Activated CD4-positive, alpha-beta memory T cell treated with anti-CD3 and anti-CD28 coated beads for 36 hours (primary cell): ENCODE measurements around the gene FIBCD1. TPM values are rescaled to one million over a fixed set of nuclear protein-coding genes. Genes with fewer than 3 reads are reported as not detected.

Source experiments
- CTCF ChIA-PET: fragments of 350-600 bp; sonication (Branson Sonifier 250); formaldehyde crosslinking; loops from one replicate; lab custom pipeline; 2021; ENCODE audit warnings: antibody characterized with exemption, inconsistent platforms; lab: Charles Lee
- POLR2A ChIA-PET: fragments of 350-600 bp; sonication (Branson Sonifier 250); formaldehyde crosslinking; loops from one replicate; lab custom pipeline; 2021; ENCODE audit warnings: antibody characterized with exemption; lab: Charles Lee
- DNase-seq: peaks from one replicate; pipeline ENCODE4 v3.0.0-alpha.2; 2020
- H3K27ac Mint-ChIP-seq: one replicate; pipeline ENCODE4 v1.8.0; 2021; ENCODE audit warnings: mixed read lengths
- H3K27me3 Mint-ChIP-seq: one replicate; pipeline ENCODE4 v1.8.0; 2021; ENCODE audit warnings: mixed read lengths
- H3K36me3 Mint-ChIP-seq: one replicate; pipeline ENCODE4 v1.8.0; 2021; ENCODE audit warnings: mixed read lengths
- H3K4me1 Mint-ChIP-seq: one replicate; pipeline ENCODE4 v1.8.0; 2021; ENCODE audit warnings: low read depth, mixed read lengths
- H3K4me3 Mint-ChIP-seq: one replicate; pipeline ENCODE4 v1.8.0; 2021; ENCODE audit warnings: mild to moderate bottlenecking, mixed read lengths
- H3K9me3 Mint-ChIP-seq: one replicate; pipeline ENCODE4 v1.8.0; 2021; ENCODE audit warnings: mixed read lengths
- intact Hi-C: fragments of 100-400 bp; cut with micrococcal nuclease; formaldehyde crosslinking; loops from one replicate; pipeline ENCODE4 v1.15.1; 2023
- total RNA-seq, 2 experiments: library from RNA; stranded (reverse); gene quantifications; one replicate each; pipeline ENCODE4 v1.2.3, GENCODE V29; 2021

FIBCD1 gene
- total RNA-seq, 2 experiments from 2014 or later, result not detected

DNA sequence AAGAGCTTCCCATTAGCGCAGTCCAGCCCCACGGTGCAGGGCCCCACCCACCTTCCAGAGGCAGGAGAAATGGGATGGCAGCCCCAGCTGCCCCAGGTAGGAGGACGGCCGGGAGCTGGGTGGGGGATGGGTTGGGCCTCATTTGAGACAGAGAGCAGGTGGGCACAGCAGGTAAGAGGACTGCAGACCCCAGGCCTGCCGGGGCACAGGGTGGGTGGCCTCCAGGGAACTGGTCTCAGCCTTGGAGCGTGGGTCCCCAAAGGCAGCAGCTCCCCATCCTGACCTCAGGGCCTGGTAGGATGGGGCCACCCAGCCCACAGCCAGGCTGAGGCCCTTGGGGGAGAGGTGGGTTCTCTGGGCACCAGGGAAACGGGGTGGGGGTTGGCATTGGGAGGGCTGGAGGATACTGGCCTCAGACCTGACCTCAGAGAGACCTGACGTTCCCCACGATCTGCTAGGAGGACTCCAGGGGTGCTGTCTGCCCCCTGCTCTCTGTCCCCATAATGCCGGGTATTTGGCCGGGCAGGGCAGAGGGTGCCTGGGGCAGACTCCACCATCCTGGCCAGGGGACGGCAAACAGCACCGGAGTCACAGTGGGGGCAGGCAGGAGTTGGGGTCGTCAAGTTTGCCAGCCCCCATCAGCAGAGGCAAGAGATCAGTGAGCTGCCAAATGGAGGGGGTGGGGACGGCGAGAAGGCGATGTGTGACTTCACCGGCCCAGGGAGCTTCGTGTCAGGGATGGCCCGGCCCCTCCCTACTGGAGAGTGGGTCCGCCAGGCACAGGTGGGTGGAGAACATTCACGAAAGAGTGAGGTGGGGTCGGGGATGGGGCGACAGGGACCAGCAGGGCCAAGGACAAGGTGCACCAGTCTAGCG, 35.6 kb downstream of the FIBCD1 start:
- H3K27me3 Mint-ChIP-seq, result peaks cover 2% of the 10 kb centered on the region
- H3K36me3 Mint-ChIP-seq, result no peaks in the 10 kb centered on the region
- no peaks in the 10 kb centered on the region for H3K9me3 Mint-ChIP-seq
- no peak overlapping the region for H3K4me3 Mint-ChIP-seq
- POLR2A ChIA-PET, result no interaction called here
- no peaks in the 10 kb centered on the region for H3K4me1 Mint-ChIP-seq
- H3K27ac Mint-ChIP-seq, result no peak overlapping the region
- CTCF ChIA-PET, result no interaction called here
- intact Hi-C loops, result no loop called here
- DNase-seq, result no peak

DNA sequence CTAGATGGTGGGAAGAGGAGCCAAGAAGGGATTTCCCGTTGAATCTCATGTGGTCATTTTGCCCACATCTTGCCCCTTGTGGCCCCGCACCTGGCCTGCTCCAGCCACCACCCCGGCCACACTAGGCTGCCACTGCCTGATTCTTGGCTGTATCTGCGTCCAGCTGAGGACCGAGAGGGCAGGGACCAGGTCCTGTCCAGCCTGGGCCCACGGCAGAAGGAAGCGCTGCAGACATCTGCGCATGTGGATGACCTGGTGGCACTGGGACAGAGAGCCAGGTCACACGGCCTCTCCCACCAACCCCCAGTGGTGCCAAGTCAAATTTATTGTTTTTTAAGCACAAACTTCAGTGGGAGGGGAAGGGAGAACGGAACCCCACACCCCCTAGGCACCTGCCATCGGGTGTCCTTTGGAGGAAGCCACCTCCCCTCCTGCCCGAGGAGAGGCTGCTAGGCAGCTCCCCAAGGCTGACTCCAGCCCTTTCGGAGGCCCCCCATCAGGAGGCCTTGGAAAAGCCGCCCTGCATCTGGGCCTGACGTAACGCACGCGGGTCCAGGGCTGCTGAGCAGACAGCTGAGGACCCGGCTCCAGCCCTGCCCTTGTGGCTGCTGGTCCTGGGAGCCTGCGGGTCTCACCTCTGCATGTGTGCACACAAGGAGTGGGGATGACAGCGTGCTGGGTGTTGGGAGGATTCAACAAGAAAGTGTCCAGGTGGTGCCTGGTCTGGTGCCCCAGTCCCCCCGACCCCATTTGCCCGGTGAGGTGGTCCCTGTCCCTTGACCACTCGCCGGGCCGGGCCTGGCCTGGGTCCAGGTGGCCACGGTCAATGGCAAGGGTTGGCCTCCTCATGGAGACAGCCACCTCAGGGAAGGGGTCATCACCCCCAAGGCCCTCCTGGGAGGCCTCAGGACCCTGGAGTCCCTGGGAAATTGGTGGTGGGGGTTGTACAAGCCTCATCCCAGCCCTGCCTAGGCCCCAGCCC, 36.6 kb downstream of the FIBCD1 start:
- CTCF ChIA-PET, result no interaction called here
- no peak for DNase-seq
- Mint-ChIP-seq H3K36me3 (no peaks in the 10 kb centered on the region), H3K4me3 (no peak overlapping the region), H3K27me3 (peaks cover 2% of the 10 kb centered on the region), H3K27ac (no peak overlapping the region), H3K9me3 (no peaks in the 10 kb centered on the region), H3K4me1 (no peaks in the 10 kb centered on the region)
- intact Hi-C loops, result no loop called here
- POLR2A ChIA-PET, result no interaction called here

DNA sequence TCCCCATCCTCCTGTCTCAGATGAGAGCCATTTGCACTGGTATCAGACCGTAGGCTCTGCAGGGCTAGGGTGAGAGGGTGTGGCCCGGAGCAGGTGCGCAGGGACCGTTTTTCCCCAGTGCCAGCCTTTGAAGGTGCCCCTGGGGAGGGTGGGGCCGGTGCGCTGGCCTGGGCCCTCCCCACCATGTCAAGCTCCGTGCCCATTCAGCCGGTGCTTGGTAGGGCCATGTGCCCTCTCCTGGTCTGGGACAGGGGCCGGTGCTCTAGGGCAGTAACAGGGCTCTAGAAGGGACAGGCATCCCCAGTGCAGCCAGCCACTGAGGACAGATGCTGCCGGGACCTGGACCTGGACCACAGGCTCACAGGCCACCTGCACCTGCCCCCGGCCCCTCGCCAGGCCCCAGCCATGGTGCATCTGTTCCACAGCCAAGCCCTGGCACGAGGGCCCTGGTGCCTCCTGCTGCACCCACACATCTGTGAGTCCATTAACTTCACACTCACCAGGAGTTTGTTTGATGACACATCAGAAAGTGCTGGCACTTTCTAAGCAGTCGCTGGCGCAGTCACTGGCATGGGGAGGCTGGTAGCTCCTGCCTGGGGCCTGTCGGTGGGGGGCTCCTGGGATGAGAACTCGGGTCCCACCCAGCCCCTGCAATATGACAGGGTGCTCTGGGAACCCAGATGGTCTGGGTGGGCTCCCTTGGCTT, 37.4 kb downstream of the FIBCD1 start:
- POLR2A ChIA-PET, result no interaction called here
- Mint-ChIP-seq H3K9me3 (no peaks in the 10 kb centered on the region), H3K4me1 (no peaks in the 10 kb centered on the region), H3K4me3 (no peak overlapping the region), H3K36me3 (no peaks in the 10 kb centered on the region), H3K27ac (no peak overlapping the region), H3K27me3 (peaks cover 2% of the 10 kb centered on the region)
- DNase-seq, result no peak
- CTCF ChIA-PET, result no interaction called here
- intact Hi-C loops, result no loop called here

DNA sequence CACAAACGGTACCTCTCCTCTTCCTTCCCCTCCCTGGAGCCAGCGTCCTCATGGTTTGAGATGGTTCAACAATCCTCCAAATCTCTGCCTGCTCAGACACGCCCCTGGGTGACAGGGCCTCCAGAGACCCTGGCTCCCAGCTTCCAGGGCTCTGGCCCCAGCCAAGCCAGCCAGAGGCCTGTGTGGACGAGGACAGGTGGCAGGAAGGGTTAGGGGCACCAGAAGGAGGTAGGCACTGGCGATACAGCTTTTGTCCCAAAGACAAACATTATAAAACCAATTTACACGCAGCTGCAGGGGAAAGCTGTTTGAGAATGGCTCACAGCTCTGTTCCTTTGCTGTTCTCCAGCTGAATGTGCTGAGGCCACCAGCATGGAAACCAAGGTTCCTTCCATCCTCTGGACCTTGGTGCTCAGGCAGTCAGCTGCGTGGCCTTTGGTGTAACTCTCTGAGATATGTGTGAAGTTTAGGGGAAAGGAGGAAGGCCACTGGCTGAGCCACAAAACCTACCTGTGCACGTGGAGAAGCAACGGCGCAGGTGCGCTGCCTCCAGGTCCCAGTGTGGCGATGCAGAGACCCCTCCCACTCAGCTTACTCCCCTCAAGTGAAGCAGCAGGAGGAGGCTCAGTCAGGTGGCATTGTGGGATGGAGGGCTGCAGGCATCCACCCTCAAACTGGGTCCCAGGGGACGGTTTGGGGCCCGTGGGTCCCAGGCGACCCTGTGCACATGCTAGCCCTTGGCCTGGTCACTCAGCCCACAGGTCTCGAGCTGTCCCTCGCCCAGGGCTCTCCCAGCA, 38.1 kb downstream of the FIBCD1 start:
- peaks cover 2% of the 10 kb centered on the region for H3K27me3 Mint-ChIP-seq
- ChIA-PET POLR2A (no interaction called here), CTCF (no interaction called here)
- H3K27ac Mint-ChIP-seq, result no peak overlapping the region
- intact Hi-C loops, result no loop called here
- no peaks in the 10 kb centered on the region for H3K36me3 Mint-ChIP-seq
- H3K4me1 Mint-ChIP-seq, result no peaks in the 10 kb centered on the region
- H3K4me3 Mint-ChIP-seq, result no peak overlapping the region
- no peaks in the 10 kb centered on the region for H3K9me3 Mint-ChIP-seq
- DNase-seq, result no peak

DNA sequence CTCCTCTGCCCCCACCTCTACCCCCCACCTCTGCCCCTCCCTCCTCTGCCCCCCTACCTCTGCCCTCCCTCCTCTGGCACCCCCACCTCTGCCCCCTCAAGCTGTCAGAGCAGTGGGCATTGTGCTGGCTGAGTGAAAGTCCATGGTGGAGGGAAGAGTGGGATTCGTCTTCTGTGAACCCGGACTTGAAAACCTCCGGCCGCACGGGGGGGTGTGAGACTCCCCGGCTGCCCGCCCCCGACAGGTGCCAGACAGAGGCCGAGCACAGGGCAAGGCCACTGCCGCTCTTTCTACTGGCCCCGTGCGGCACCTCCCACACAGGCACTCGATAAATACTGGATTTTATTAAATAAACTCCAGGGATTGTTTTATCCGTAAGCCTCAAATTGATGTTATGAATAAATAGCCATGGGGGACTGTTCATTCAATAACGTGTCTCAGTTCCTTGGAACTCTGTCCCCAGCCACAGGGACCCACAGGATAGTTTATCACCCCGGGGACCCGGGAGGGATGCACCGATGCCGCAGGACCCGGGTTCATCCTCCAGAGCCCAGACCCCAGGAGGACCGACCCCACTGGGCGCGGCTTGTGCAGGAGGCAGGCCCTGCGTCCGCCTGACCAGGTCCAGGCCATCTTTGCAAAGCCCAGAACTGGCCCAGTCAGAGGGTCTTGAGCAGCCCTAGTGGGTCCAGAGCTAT, 39.8 kb downstream of the FIBCD1 start:
- CTCF ChIA-PET, result no interaction called here
- intact Hi-C loops, result no loop called here
- H3K4me3 Mint-ChIP-seq, result no peak overlapping the region
- no peak overlapping the region for H3K27ac Mint-ChIP-seq
- H3K4me1 Mint-ChIP-seq, result no peaks in the 10 kb centered on the region
- no peak for DNase-seq
- POLR2A ChIA-PET, result no interaction called here
- H3K27me3 Mint-ChIP-seq, result peaks cover 2% of the 10 kb centered on the region
- no peaks in the 10 kb centered on the region for H3K9me3 Mint-ChIP-seq
- no peaks in the 10 kb centered on the region for H3K36me3 Mint-ChIP-seq

DNA sequence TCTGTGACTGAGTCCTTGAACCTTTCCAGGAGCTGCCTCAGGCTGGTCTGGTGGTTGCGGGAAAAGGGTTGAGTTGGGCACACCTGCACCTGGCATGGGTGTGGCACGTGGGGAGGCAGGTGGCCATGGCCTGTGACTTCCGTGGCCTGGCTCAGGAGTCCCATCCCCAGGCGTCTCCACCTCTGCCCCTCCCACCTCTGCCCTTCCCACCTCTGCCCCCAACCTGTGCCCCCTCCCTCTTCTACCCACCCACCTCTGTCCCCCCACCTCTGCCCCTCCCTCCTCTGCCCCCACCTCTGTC, 40.5 kb downstream of the FIBCD1 start:
- Mint-ChIP-seq H3K27ac (no peak overlapping the region), H3K36me3 (no peaks in the 10 kb centered on the region), H3K4me3 (no peak overlapping the region), H3K9me3 (no peaks in the 10 kb centered on the region), H3K4me1 (no peaks in the 10 kb centered on the region), H3K27me3 (peaks cover 2% of the 10 kb centered on the region)
- no peak for DNase-seq
- intact Hi-C loops, result no loop called here
- CTCF ChIA-PET, result no interaction called here
- POLR2A ChIA-PET, result no interaction called here

DNA sequence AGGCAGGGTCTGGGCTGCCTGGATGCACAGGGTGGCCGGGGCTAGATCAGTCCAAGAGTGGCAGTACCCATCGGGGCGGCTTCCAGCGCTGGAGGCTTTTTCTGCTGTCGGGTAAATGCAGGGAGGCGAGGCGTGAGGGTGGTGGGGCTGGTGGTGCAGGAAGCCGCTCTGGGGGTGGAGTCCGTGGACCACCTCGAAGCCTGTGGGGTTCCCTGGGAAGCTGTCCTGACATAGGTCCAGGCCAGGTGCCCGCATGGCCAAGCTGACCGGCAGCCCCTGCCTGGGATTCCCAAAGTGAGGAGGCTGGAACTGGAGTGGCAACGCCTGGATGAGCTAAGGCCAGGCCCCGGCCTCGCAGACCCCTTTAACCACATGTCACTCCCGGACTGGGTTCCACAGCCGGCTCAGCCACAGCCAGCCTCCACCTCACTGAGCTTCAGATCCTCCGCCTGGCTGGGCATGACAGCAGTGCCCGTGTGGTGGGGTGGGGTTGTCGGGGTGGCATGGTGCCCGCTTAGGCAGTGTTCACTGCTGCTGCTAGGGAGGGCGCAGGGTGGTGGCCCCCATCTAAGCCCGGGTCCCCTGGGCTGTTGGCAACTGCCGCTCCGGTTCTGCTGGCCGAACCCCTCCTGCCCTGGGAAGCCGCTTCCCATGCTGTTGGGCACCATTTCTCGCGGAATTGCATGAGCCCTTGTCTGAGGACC, 41.0 kb downstream of the FIBCD1 start:
- POLR2A ChIA-PET, result no interaction called here
- Mint-ChIP-seq H3K27me3 (peaks cover 2% of the 10 kb centered on the region), H3K4me1 (no peaks in the 10 kb centered on the region), H3K27ac (no peak overlapping the region), H3K36me3 (no peaks in the 10 kb centered on the region), H3K9me3 (no peaks in the 10 kb centered on the region), H3K4me3 (no peak overlapping the region)
- CTCF ChIA-PET, result no interaction called here
- intact Hi-C loops, result no loop called here
- DNase-seq, result no peak

DNA sequence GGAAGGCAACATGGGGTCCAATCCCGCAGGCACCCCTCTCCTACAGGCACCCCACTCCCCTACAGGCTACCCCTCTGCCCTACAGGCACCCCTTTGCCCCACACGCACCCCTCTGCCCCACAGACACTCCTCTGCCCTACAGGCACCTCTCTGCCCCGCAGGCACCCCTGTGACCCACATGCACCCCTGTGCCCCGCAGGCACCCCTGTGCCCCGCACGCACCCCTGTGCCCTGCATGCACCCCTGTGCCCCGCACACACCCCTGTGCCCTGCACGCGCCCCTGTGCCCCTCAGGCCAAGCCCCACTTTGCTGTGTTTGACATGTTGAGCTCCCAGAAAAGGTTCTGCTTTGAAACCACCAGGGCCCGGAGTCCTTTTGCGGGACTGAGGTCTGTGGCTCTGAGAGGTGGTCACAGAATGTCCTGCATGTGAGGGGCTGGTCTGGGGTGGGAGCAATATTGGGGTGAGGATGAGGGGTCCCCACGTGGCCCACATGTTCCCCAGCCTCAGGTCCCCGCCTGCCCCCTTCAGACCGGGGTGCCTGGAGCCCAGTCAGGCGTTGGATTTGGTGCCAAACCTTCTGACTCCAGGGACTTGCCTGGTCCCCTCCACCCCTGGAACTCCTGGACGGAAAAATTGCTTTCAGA, 41.8 kb downstream of the FIBCD1 start:
- Mint-ChIP-seq H3K9me3 (no peaks in the 10 kb centered on the region), H3K4me3 (no peak overlapping the region), H3K4me1 (no peaks in the 10 kb centered on the region), H3K27me3 (peaks cover 2% of the 10 kb centered on the region), H3K36me3 (no peaks in the 10 kb centered on the region), H3K27ac (no peak overlapping the region)
- ChIA-PET POLR2A (no interaction called here), CTCF (no interaction called here)
- DNase-seq, result no peak
- intact Hi-C loops, result no loop called here

DNA sequence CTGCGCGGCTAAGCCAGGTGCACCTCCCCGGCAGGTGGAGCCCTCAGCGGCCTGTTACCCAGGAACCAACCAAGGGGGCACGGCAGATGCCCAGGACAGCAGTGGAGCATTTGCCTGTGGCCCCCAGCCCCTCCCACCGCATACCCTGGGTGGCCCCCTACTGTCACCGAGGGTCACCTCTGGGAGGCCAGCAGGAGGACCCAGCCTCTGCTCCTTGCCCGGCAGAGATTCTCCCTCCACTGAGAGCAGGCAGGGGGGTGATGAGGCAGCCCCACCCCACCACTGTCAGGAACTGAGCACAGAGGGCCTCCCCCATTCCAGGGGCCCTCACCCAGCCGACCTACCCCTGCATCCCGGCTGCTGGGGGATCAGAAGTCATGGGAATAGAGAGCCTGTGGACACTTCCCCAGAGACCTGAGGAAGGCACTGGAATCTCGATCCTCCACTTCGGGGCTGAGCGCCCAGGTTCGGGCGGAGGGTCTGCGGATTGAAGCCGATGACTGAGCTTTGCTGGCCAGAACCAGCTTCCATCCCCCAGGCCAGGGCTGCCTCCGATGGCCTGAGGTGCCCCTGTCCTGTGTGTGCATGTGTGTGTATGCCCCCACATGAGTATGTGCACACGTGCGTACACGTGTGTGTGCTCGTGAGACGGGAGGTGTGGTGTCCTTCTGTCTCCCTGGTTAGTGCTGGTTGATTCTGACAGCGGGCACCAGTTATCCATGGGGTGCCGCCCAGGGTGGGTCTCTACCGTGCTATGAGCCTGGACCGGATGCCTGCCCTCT, 42.6 kb downstream of the FIBCD1 start, which contains the start of gene QRFP:
Gene QRFP (minus strand): TSS at position 580 of the 782 bp plus-strand sequence. CDS start 2,974 bp downstream, outside the sequence.
- Mint-ChIP-seq H3K27ac (no peak within 1 kb of the TSS), H3K27me3 (peaks cover 2% of the 10 kb centered on the region), H3K9me3 (no peaks in the 10 kb centered on the region), H3K4me3 (no peak within 1 kb of the TSS), H3K4me1 (no peaks in the 10 kb centered on the region), H3K36me3 (no peaks in the 10 kb centered on the region)
- intact Hi-C loops, result no loop called here
- no peak for DNase-seq
- POLR2A ChIA-PET, result no interaction called here
- CTCF ChIA-PET, result no interaction called here
